Esophagus (tissue), 2 donors: Measurements from ENCODE around the gene PDGFD. TPM values are rescaled to one million over a fixed set of nuclear protein-coding genes. Genes with fewer than 3 reads are reported as not detected.

ENCODE experiments used
- H3K27ac ChIP-seq, 2 donors: one replicate each; pipeline ENCODE4 v1.5.1; 2013; ENCODE audit warnings: low read depth in 2 of 2, mild to moderate bottlenecking in 2 of 2, inconsistent platforms in 1 of 2, low read length in 1 of 2, moderate library complexity in 1 of 2
- H3K27me3 ChIP-seq, 2 donors: one replicate each; pipeline ENCODE4 v1.6.1; 2013; ENCODE audit warnings: low read length in 2 of 2, control low read depth in 1 of 2, mild to moderate bottlenecking in 1 of 2; ENCODE audit not compliant: insufficient read depth in 2 of 2, control insufficient read depth in 1 of 2
- H3K36me3 ChIP-seq, 2 donors: one replicate each; pipeline ENCODE4 v1.6.1; 2013; ENCODE audit warnings: low read length in 1 of 2; ENCODE audit not compliant: control insufficient read depth in 2 of 2, insufficient read depth in 2 of 2
- H3K4me1 ChIP-seq, 2 donors: one replicate each; pipeline ENCODE4 v1.6.1; 2013; ENCODE audit warnings: low read length in 1 of 2; ENCODE audit not compliant: control insufficient read depth in 2 of 2, insufficient read depth in 2 of 2
- H3K4me3 ChIP-seq, 2 donors: one replicate each; pipeline ENCODE4 v1.5.1; 2013; ENCODE audit warnings: low read length in 2 of 2, mild to moderate bottlenecking in 2 of 2, low read depth in 1 of 2, moderate library complexity in 1 of 2
- H3K9me3 ChIP-seq, 2 donors: one replicate each; pipeline ENCODE4 v1.6.1; 2013; ENCODE audit warnings: mild to moderate bottlenecking in 2 of 2, low read depth in 1 of 2, low read length in 1 of 2, moderate library complexity in 1 of 2; ENCODE audit not compliant: control insufficient read depth in 2 of 2, insufficient read depth in 1 of 2
- WGBS, 2 donors: extraction: QIAGEN DNeasy Blood & Tissue Kit; methylation state at CpG; one replicate each; pipeline ENCODE4 v1.1.7; 2013; 5-methylcytosine and 5-hydroxymethylcytosine counted together
- polyA plus RNA-seq, 2 donors: library from polyadenylated mRNA; stranded (reverse); fragments of 200-250 nt; gene quantifications; one replicate each; pipeline ENCODE4 v1.2.3, GENCODE V29; 2013
- donor health status: healthy with polysubstance abuse.
- donor health status: Bipolar disorder and iron deficiency.

Gene PDGFD
- polyA plus RNA-seq, 2 donors, result 0.35 to 0.52 TPM

DNA sequence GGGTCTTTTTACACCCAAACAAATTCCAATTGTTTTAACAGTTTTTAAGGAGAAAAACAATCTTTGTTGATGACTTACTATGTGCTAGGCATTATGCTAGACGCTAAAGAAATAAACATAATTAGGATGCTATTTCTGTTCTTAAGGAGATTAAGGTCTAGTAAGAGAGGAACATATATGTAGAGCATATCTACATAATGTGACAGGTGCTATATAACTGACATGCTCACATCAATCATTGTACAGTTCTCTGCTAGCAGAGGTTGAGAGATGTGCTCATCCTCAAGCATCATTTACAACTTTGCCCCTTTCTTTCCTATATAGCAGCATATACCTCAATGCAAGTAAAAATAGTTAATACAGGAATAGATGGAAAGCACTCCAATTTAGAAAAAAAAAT is 37.5 kb downstream of the PDGFD start:
- Histone ChIP-seq H3K36me3 (no peaks in the 10 kb centered on the region), H3K9me3 (no peaks in the 10 kb centered on the region), H3K27me3 (no peaks in the 10 kb centered on the region), H3K4me3 (no peak overlapping the region), H3K4me1 (no peaks in the 10 kb centered on the region), H3K27ac (no peak overlapping the region)
- WGBS, 2 donors, result 82 to 88% methylated on average over 1 of the region's 1 CpG

DNA sequence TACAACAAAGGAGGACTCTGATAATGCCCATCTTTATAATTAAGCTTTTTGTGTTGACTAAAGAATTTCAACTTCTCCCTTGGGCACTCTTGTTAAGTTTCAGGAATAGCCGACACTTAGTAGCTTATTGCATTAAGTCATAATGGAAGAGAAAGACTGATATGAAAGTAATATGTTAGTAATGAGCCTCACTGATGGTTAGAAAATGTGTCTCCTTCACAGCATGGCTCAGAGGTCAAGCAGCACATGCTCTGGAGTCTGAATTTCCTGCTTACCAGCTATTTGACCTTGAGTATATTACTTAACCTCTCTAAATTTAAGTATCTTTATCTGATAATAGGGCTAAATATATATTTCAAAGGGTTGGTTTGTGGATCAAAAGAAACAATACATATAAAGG is 39.0 kb downstream of the PDGFD start:
- Histone ChIP-seq H3K9me3 (no peaks in the 10 kb centered on the region), H3K27me3 (no peaks in the 10 kb centered on the region), H3K27ac (no peak overlapping the region), H3K4me1 (no peaks in the 10 kb centered on the region), H3K4me3 (no peak overlapping the region), H3K36me3 (no peaks in the 10 kb centered on the region)
- 47 to 65% methylated on average over 1 of the region's 1 CpG for WGBS, 2 donors

DNA sequence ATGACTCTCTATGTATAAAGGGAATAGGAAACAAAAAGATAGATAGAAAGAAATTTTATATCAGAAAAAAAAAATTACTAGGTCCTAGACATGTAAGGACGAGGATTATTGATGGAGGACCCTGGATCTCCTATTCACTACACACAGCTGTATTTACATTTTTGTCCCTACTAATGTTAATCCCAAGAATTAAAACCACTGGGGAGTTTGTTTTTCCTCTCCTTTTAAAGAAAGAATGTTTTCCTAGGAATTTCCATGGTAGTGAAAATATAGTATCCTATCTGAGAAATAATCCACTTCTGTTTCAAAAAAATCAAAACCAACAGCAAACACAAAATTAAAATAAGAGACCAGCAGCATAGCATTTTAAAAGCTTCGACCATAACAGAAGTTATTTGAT is 41.1 kb downstream of the PDGFD start:
- H3K4me1 ChIP-seq, result no peaks in the 10 kb centered on the region
- H3K27me3 ChIP-seq, result no peaks in the 10 kb centered on the region
- WGBS, 2 donors, result 44 to 58% methylated on average over 2 of the region's 2 CpGs
- H3K9me3 ChIP-seq, result no peaks in the 10 kb centered on the region
- no peak overlapping the region for H3K4me3 ChIP-seq
- no peaks in the 10 kb centered on the region for H3K36me3 ChIP-seq
- H3K27ac ChIP-seq, result no peak overlapping the region

GRCh38 chr11:104122011-104122635 is 41.8 kb downstream of the PDGFD start:
- Histone ChIP-seq H3K4me1 (no peaks in the 10 kb centered on the region), H3K9me3 (no peaks in the 10 kb centered on the region), H3K27me3 (no peaks in the 10 kb centered on the region), H3K27ac (no peak overlapping the region), H3K36me3 (no peaks in the 10 kb centered on the region), H3K4me3 (no peak overlapping the region)

DNA sequence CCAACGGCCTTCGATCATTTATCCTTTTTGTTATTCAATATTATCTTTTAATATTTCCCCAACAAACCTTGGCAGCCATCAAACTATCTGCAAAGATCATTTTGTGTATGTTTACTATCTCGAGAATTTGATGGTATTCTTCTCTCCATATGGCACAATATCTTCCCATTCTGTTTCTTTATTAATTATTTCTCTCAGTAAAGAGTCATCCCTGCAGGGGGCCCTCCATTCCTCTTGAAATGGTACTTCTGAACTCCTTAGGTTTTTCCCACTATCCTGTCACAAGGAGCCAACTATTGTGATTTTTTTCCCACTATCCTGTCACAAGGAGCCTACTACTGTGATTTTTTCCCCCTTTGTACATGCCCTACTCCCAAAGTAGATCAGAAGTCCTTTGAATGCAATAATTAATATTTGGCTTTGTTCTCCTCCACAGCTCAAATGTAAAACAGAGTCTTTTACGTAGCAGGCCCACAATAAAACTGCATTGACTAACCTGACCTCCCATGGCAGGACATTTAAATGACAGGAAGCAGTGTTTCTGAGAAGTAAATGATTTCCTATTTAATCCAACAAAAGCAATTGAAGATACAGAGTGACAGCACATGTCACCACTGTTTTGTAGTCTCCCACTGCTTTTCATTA is 43.3 kb downstream of the PDGFD start:
- Histone ChIP-seq H3K27me3 (no peaks in the 10 kb centered on the region), H3K4me1 (no peaks in the 10 kb centered on the region), H3K4me3 (no peak overlapping the region), H3K27ac (no peak overlapping the region), H3K36me3 (no peaks in the 10 kb centered on the region), H3K9me3 (no peaks in the 10 kb centered on the region)
- 75 to 76% methylated on average over 4 of the region's 4 CpGs for WGBS, 2 donors

- 88 to 90% methylated on average over 1 of the region's 1 CpG for WGBS, 2 donors
- Histone ChIP-seq H3K9me3 (no peaks in the 10 kb centered on the region), H3K27ac (no peak overlapping the region), H3K4me3 (no peak overlapping the region), H3K36me3 (no peaks in the 10 kb centered on the region), H3K27me3 (no peaks in the 10 kb centered on the region), H3K4me1 (no peaks in the 10 kb centered on the region)
Measured at GRCh38 chr11:104118105-104118744, 45.7 kb downstream of the PDGFD start.

- no peaks in the 10 kb centered on the region for H3K36me3 ChIP-seq
- no peaks in the 10 kb centered on the region for H3K9me3 ChIP-seq
- no peak overlapping the region for H3K27ac ChIP-seq
- H3K4me1 ChIP-seq, result no peaks in the 10 kb centered on the region
- WGBS, 2 donors, result 83 to 87% methylated on average over 2 of the region's 2 CpGs
- no peak overlapping the region for H3K4me3 ChIP-seq
- no peaks in the 10 kb centered on the region for H3K27me3 ChIP-seq
Measured at GRCh38 chr11:104113541-104113940, 50.4 kb downstream of the PDGFD start.

- H3K27ac ChIP-seq, result no peak overlapping the region
- 77 to 82% methylated on average over 5 of the region's 5 CpGs for WGBS, 2 donors
Measured at GRCh38 chr11:104106136-104106754, 57.7 kb downstream of the PDGFD start.

DNA sequence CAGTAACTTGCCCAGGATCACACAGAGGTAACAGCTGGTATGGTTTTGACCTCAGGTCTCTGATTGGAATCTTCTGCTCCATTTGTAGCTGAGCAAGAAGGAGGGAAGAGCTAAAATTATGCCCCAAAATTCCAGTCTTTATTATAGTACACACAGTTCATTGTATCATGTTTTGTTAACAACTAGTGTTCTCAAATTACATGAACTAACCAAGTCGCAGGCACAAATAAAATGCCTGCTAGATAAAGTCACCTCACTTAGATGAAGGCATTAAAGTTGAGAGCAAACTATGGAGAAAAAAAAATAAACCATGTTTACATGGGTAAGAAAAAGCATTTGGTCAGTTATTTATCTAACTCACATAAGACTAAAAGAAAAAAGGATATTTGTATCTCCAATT is 58.8 kb downstream of the PDGFD start:
- Histone ChIP-seq H3K27ac (no peak overlapping the region), H3K4me1 (no peaks in the 10 kb centered on the region), H3K36me3 (no peaks in the 10 kb centered on the region), H3K4me3 (no peak overlapping the region), H3K9me3 (no peaks in the 10 kb centered on the region), H3K27me3 (no peaks in the 10 kb centered on the region)
- 44 to 52% methylated on average over 1 of the region's 1 CpG for WGBS, 2 donors

More at GRCh38 chr11:104106136-104106754, 57.7 kb downstream of the PDGFD start:
- Histone ChIP-seq H3K4me3 (no peak overlapping the region), H3K4me1 (no peaks in the 10 kb centered on the region), H3K36me3 (no peaks in the 10 kb centered on the region), H3K9me3 (no peaks in the 10 kb centered on the region), H3K27me3 (no peaks in the 10 kb centered on the region)
